Measurements from ENCODE around the gene SPATA31D4.

DNA sequence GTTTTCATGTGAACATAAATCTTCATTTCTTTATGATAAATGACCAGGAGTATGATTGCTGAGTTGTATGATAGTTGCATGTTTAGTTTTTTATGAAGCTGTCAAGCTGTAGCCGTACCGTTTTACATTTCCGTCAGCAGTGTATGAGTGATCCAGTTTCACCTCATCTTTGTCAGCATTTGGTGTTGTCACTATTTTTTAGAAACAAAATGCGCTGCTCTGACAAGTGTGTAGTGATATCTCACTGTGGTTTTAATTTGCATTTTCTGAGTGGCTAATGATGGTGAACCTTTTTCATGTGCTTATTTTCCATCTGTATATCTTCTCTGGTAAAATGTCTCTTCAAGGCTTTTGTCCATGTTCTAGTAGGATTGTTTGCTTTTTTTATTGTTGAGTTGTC, 53.7 kb downstream of the SPATA31D4 start:
- no peak for TF ChIP-seq CTCF (conservative IDR thresholded peaks at IDR 0.05; ENCODE audit: low read depth, low read length)
- no peak for TF ChIP-seq EZH2 (IDR thresholded peaks at IDR 0.05; ENCODE audit: borderline replicate concordance, low read depth, low read length, poor library complexity, severe bottlenecking)

Data from A673 (cell line).